Measurements from ENCODE around the gene ARHGAP27.

- TF ChIP-seq EZH2 (IDR thresholded peaks at IDR 0.05): no peak
- TF ChIP-seq POLR2AphosphoS5 (IDR thresholded peaks at IDR 0.05; ENCODE audit: borderline replicate concordance, low read depth, low read length): no peak
- no peak for TF ChIP-seq FOXP2 (optimal IDR thresholded peaks at IDR 0.05; ENCODE audit: control extremely low read depth, extremely low read length, insufficient read depth)
Observed at GRCh38 chr17:45370949-45371413, 61.7 kb downstream of the ARHGAP27 start.

Data from SK-N-MC (cell line).